ENCODE results near the gene CAPZB.

GRCh38 chr1:19395678-19396192, 89.6 kb downstream of the CAPZB start:
- no peak for TF ChIP-seq POLR2AphosphoS5 (IDR thresholded peaks at IDR 0.05)
- TF ChIP-seq, protein P1, sequence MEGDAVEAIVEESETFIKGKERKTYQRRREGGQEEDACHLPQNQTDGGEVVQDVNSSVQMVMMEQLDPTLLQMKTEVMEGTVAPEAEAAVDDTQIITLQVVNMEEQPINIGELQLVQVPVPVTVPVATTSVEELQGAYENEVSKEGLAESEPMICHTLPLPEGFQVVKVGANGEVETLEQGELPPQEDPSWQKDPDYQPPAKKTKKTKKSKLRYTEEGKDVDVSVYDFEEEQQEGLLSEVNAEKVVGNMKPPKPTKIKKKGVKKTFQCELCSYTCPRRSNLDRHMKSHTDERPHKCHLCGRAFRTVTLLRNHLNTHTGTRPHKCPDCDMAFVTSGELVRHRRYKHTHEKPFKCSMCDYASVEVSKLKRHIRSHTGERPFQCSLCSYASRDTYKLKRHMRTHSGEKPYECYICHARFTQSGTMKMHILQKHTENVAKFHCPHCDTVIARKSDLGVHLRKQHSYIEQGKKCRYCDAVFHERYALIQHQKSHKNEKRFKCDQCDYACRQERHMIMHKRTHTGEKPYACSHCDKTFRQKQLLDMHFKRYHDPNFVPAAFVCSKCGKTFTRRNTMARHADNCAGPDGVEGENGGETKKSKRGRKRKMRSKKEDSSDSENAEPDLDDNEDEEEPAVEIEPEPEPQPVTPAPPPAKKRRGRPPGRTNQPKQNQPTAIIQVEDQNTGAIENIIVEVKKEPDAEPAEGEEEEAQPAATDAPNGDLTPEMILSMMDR (IDR thresholded peaks at IDR 0.05; ENCODE audit: poor library complexity, severe bottlenecking): no peak
- TF ChIP-seq RAD21 (conservative IDR thresholded peaks at IDR 0.05): no peak
